ENCODE results near the gene GNPAT.

- TF ChIP-seq CTCF (IDR thresholded peaks at IDR 0.05) (no peak), POLR2A (IDR thresholded peaks at IDR 0.05) (no peak), POLR2AphosphoS5 (IDR thresholded peaks at IDR 0.05) (no peak)
These were observed 11.3 kb downstream of the GNPAT start for GRCh38 chr1:231252336-231252735.

Measured in breast epithelium (tissue), 3 donors.